GM11168 (cell line): ENCODE results near the gene RBP5.

Experiments
- in situ Hi-C: fragments of 300-500 bp; cut with MboI; formaldehyde crosslinking; loops from one replicate; pipeline ENCODE4 v1.12.0; 2022; ENCODE audit warnings: low sequenced_read_pairs; ENCODE audit not compliant: unreplicated experiment

Gene RBP5

DNA sequence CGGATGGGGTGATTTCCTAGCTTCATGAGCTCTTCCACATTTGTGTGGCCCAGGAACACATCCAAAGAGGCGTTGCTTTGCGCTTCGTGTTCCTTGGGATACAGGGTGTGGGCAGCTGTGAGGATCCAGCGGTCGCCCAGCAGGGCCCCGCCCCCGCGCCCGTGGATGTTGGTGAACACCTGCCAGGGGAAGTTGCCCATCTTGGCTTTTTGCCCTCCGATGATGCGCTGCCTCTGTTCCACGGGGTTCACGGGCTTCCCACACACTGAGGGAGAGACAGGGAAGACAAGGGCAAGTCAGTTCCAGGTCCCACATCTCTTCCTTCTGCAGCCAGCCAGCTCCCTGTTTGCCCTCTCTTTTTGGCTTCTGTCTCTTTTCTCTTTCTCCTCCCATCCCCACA, 47.7 kb downstream of the RBP5 start:
- in situ Hi-C loops: no loop called here

DNA sequence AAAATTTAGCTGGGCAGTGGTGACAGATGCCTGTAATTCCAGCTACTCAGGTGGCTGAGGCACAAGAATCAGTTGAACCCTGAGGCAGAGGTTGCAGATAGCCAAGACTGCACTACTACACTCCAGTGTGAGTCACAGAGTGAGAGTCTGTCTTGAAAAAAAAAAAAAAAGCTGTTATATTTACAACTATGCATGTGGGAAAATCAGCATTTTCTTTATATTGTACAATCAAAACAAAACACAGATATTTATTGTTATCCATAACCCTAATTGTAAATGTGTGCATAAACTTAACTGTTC, 48.9 kb downstream of the RBP5 start:
- in situ Hi-C loops: no loop called here

DNA sequence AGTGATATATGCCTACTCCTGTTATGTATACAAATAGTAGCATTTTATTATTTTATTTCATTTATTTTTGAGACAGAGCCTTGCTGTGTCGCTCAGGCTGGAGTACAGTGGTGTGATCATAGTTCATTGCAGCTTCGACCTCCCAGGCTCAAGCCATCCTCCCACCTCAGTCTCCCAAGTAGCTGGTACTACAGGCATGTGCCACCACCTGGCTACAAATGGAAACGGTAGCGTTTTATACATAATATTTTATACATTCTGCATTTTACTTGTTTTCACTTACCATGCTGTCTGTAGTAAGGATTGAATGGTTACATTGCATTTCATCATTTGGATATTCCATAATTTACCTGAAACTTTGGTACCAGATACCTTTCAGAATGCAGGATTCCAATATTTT, 50.5 kb downstream of the RBP5 start:
- in situ Hi-C loops: no loop called here

GRCh38 chr12:7076493-7076892, 52.2 kb downstream of the RBP5 start:
- in situ Hi-C loops: no loop called here

- in situ Hi-C loops: no loop called here
Observed at GRCh38 chr12:7075939-7076338, 52.8 kb downstream of the RBP5 start.

- in situ Hi-C loops: no loop called here
Observed at GRCh38 chr12:7075518-7075917, 53.2 kb downstream of the RBP5 start.

DNA sequence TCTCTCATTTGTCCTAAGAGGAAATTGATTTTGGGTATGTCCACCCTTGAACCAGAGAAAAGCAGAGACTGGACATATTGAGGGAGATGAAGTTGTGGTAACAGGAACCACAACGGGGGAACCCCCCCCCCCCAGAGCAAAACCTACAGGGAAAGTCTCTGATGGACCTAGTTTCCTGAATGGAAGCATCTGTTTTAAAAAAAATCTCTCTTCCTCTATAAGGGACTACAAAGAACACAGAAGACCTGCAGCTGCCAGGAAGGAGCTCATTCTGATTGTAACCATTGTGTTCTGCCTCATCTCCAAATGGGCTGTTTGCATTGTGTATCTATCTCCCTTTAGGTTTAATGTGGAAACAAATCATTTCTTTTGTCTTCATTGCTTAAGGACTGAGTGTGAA, 54.7 kb downstream of the RBP5 start:
- in situ Hi-C loops: no loop called here
